Fibroblast of skin of back (primary cell): ENCODE results near the gene TAF8.

Source experiments
- DNase-seq: peaks from one replicate; pipeline ENCODE4 v3.0.0-alpha.2; 2013

The TAF8 gene

DNA sequence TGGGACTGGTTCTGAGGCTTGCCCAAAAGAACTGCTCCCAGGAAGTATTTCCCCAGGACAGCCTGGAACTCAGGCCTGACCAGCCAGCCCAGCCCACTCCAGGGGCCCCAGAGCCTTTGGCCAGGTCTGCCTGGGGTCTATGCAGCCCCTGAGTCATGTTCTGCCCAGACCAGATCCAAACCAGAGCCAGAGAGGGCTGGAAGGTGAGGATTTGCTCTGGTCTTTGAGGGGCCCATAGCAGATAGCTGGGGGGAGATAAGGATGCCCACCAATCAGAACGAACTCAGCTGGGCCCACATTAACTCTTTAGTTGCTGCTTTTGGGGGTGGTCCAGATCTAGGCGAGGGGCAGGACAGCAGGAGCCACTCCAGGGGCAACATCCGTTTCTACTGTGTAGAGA, 75.3 kb downstream of the TAF8 start:
- no peak for DNase-seq

- no peak for DNase-seq
Observed at GRCh38 chr6:42128460-42129359, 78.4 kb downstream of the TAF8 start.

GRCh38 chr6:42129360-42129676, 79.0 kb downstream of the TAF8 start:
- no peak for DNase-seq

DNA sequence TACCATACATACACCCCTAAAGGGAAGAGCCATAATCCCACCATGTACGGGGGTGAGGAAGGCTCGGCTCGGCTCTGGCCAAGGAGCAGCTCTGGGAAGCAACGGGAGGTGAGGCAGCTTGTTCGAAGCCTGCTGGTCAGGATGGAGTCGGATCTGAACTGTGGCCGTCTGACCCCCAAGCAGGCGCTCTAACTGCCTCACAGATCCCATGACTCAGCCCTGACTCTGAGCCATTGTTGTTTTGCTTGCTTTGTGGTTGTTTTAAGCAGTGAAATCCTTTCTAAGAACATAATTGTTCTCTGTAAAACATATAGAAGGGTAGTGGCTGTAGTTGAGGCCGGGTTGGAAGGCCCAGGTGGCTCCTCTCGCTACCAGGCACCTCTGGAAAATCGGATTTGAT, 81.2 kb downstream of the TAF8 start:
- DNase-seq: peak; percentile 82

- no peak for DNase-seq
Observed at GRCh38 chr6:42133926-42134325, 83.6 kb downstream of the TAF8 start.

GRCh38 chr6:42135161-42135560, 84.8 kb downstream of the TAF8 start:
- no peak for DNase-seq

GRCh38 chr6:42135722-42136121, 85.4 kb downstream of the TAF8 start:
- DNase-seq: peak; percentile 42

GRCh38 chr6:42136508-42137193, 86.3 kb downstream of the TAF8 start:
- peak; percentile 79 for DNase-seq
